ENCODE measurements around the gene OSBPL1A. TPM values are rescaled to one million over a fixed set of nuclear protein-coding genes. Genes with fewer than 3 reads are reported as not detected.

Gene OSBPL1A
- total RNA-seq, 1 experiment from 2014 or later, result 37.4 TPM

- Histone ChIP-seq H3K9me2 (ENCODE audit: insufficient read depth) (no peaks in the 10 kb centered on the region), H3K9me3 (ENCODE audit: insufficient read depth, low read depth) (no peaks in the 10 kb centered on the region), H3K27me3 (ENCODE audit: insufficient read depth, low read depth) (no peaks in the 10 kb centered on the region), H3K4me1 (replicated peaks; ENCODE audit: insufficient read depth) (no peaks in the 10 kb centered on the region), H3K4me2 (no peak overlapping the region), H3K79me2 (ENCODE audit: low read depth) (no peaks in the 10 kb centered on the region), H3K27ac (no peak overlapping the region), H2AFZ (no peak overlapping the region), H3F3A (ENCODE audit: insufficient read depth, low read depth) (no peaks in the 10 kb centered on the region), H4K20me1 (ENCODE audit: insufficient read depth) (no peaks in the 10 kb centered on the region), H3K4me3 (no peak overlapping the region), H3K36me3 (ENCODE audit: low read depth) (no peaks in the 10 kb centered on the region)
- POLR2A ChIA-PET (ENCODE audit: unreplicated experiment), result no interaction called here
- intact Hi-C loops (cut with micrococcal nuclease; ENCODE audit: unreplicated experiment), result no loop called here
- BruUV-seq (replicated peaks), result no TSS peak
- DNase-seq, result no peak
- TF ChIP-seq EZH2 (IDR thresholded peaks at IDR 0.05; ENCODE audit: low read depth), result no peak
- TF ChIP-seq, protein P1, sequence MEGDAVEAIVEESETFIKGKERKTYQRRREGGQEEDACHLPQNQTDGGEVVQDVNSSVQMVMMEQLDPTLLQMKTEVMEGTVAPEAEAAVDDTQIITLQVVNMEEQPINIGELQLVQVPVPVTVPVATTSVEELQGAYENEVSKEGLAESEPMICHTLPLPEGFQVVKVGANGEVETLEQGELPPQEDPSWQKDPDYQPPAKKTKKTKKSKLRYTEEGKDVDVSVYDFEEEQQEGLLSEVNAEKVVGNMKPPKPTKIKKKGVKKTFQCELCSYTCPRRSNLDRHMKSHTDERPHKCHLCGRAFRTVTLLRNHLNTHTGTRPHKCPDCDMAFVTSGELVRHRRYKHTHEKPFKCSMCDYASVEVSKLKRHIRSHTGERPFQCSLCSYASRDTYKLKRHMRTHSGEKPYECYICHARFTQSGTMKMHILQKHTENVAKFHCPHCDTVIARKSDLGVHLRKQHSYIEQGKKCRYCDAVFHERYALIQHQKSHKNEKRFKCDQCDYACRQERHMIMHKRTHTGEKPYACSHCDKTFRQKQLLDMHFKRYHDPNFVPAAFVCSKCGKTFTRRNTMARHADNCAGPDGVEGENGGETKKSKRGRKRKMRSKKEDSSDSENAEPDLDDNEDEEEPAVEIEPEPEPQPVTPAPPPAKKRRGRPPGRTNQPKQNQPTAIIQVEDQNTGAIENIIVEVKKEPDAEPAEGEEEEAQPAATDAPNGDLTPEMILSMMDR (conservative IDR thresholded peaks at IDR 0.05), result no peak
- CTCF ChIA-PET, result no interaction called here
Measured at GRCh38 chr18:24187689-24188088, 209.9 kb downstream of the OSBPL1A start.

DNA sequence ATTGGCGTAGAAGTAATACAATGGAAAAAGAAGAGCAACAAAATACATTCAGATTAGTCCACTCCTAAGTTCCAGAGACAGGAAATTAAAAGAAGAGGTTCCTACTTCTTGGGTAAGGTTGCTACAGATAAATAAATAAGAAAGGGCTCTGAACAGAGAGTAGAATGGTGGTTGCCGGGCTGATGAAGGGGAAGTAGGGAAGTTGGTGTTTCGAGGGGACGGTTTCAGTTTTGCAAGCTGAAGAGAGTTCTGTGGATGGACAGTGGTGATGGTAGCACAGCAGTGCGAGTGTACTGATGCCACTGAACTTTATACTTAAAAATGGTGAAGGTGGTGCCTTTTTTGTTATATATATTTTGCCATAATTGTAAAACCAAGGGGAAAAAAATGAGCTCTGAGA lies 210.6 kb downstream of the OSBPL1A start:
- Histone ChIP-seq H3K9me3 (ENCODE audit: insufficient read depth, low read depth) (no peaks in the 10 kb centered on the region), H3K79me2 (ENCODE audit: low read depth) (no peaks in the 10 kb centered on the region), H3K9me2 (ENCODE audit: insufficient read depth) (no peaks in the 10 kb centered on the region), H3K4me3 (no peak overlapping the region), H3K27me3 (ENCODE audit: insufficient read depth, low read depth) (no peaks in the 10 kb centered on the region), H3K4me2 (no peak overlapping the region), H3K36me3 (ENCODE audit: low read depth) (no peaks in the 10 kb centered on the region), H2AFZ (no peak overlapping the region), H3F3A (ENCODE audit: insufficient read depth, low read depth) (no peaks in the 10 kb centered on the region), H3K4me1 (replicated peaks; ENCODE audit: insufficient read depth) (no peaks in the 10 kb centered on the region), H4K20me1 (ENCODE audit: insufficient read depth) (no peaks in the 10 kb centered on the region), H3K27ac (no peak overlapping the region)
- ChIA-PET POLR2A (ENCODE audit: unreplicated experiment) (no interaction called here), CTCF (interaction anchor here (0.6 kb wide), 1 partner anchor 173 kb away, joined by 4 read pairs; no protein-coding TSS in a partner anchor)
- BruUV-seq (replicated peaks), result no TSS peak
- intact Hi-C loops (cut with micrococcal nuclease; ENCODE audit: unreplicated experiment), result no loop called here
- no peak for DNase-seq
- TF ChIP-seq EZH2 (IDR thresholded peaks at IDR 0.05; ENCODE audit: low read depth), result no peak
- TF ChIP-seq, protein P1 (conservative IDR thresholded peaks at IDR 0.05), result no peak

DNA sequence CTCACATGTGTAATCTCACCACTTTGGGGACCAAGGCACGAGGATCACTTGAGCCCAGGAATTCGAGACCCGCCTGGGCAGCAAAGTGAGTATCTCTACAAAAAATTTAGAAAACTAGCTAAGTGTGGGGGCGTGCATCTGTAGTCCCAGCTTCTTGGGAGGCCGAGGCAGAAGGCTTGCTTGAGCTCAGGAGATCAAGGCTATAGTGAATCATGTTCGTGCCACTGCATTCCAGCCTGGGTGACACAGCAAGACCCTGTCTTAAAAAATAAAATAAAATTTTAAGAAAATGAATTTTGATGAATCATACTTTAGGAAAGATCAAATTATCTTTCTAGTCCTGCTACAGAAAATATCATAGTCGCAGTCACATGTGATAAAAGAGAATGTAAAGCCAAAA lies 211.8 kb downstream of the OSBPL1A start:
- Histone ChIP-seq H3K4me3 (no peak overlapping the region), H3K27ac (no peak overlapping the region), H3K36me3 (ENCODE audit: low read depth) (no peaks in the 10 kb centered on the region), H3K9me3 (ENCODE audit: insufficient read depth, low read depth) (no peaks in the 10 kb centered on the region), H3K4me2 (no peak overlapping the region), H2AFZ (no peak overlapping the region), H4K20me1 (ENCODE audit: insufficient read depth) (no peaks in the 10 kb centered on the region), H3K27me3 (ENCODE audit: insufficient read depth, low read depth) (no peaks in the 10 kb centered on the region), H3K79me2 (ENCODE audit: low read depth) (no peaks in the 10 kb centered on the region), H3F3A (ENCODE audit: insufficient read depth, low read depth) (no peaks in the 10 kb centered on the region), H3K9me2 (ENCODE audit: insufficient read depth) (no peaks in the 10 kb centered on the region), H3K4me1 (replicated peaks; ENCODE audit: insufficient read depth) (no peaks in the 10 kb centered on the region)
- no peak for DNase-seq
- intact Hi-C loops (cut with micrococcal nuclease; ENCODE audit: unreplicated experiment), result no loop called here
- POLR2A ChIA-PET (ENCODE audit: unreplicated experiment), result no interaction called here
- BruUV-seq (replicated peaks), result no TSS peak
- CTCF ChIA-PET, result no interaction called here
- TF ChIP-seq EZH2 (IDR thresholded peaks at IDR 0.05; ENCODE audit: low read depth), result no peak
- TF ChIP-seq, protein P1 (conservative IDR thresholded peaks at IDR 0.05), result no peak

Measured in PC-9 (cell line).